GM10266 (cell line): Measurements from ENCODE around the gene NCOA5.

Experiments used
- DNase-seq: peaks from one replicate; pipeline ENCODE4 v3.0.0; 2012; ENCODE audit errors: extremely low spot score
- TF ChIP-seq, protein P1 (sequence below): IDR thresholded peaks from 2 replicates; pipeline ENCODE4 v1.5.1; 2012; ENCODE audit warnings: mild to moderate bottlenecking, low read depth; ENCODE audit not compliant: control insufficient read depth, insufficient read depth; ENCODE audit errors: missing control alignments

The NCOA5 gene

GRCh38 chr20:46119028-46119546 is 29.3 kb upstream of the NCOA5 start:
- TF ChIP-seq, protein P1, sequence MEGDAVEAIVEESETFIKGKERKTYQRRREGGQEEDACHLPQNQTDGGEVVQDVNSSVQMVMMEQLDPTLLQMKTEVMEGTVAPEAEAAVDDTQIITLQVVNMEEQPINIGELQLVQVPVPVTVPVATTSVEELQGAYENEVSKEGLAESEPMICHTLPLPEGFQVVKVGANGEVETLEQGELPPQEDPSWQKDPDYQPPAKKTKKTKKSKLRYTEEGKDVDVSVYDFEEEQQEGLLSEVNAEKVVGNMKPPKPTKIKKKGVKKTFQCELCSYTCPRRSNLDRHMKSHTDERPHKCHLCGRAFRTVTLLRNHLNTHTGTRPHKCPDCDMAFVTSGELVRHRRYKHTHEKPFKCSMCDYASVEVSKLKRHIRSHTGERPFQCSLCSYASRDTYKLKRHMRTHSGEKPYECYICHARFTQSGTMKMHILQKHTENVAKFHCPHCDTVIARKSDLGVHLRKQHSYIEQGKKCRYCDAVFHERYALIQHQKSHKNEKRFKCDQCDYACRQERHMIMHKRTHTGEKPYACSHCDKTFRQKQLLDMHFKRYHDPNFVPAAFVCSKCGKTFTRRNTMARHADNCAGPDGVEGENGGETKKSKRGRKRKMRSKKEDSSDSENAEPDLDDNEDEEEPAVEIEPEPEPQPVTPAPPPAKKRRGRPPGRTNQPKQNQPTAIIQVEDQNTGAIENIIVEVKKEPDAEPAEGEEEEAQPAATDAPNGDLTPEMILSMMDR = no peak
- DNase-seq = peak; percentile 54

GRCh38 chr20:46118481-46119020 is 28.8 kb upstream of the NCOA5 start:
- peak; percentile 44 for DNase-seq
- TF ChIP-seq, protein P1 = no peak

GRCh38 chr20:46117704-46118467 is 28.1 kb upstream of the NCOA5 start, which contains the start of gene CD40:
TSS of gene CD40 (plus strand) at chr20:46118314. CDS start at chr20:46118344, 30 bp downstream.
- TF ChIP-seq, protein P1 = no peak
- peak; percentile 88 for DNase-seq

GRCh38 chr20:46114449-46114848 is 24.7 kb upstream of the NCOA5 start:
- TF ChIP-seq, protein P1 = no peak
- DNase-seq = no peak

GRCh38 chr20:46113113-46113470 is 23.3 kb upstream of the NCOA5 start:
- DNase-seq = no peak
- TF ChIP-seq, protein P1 = no peak

DNA sequence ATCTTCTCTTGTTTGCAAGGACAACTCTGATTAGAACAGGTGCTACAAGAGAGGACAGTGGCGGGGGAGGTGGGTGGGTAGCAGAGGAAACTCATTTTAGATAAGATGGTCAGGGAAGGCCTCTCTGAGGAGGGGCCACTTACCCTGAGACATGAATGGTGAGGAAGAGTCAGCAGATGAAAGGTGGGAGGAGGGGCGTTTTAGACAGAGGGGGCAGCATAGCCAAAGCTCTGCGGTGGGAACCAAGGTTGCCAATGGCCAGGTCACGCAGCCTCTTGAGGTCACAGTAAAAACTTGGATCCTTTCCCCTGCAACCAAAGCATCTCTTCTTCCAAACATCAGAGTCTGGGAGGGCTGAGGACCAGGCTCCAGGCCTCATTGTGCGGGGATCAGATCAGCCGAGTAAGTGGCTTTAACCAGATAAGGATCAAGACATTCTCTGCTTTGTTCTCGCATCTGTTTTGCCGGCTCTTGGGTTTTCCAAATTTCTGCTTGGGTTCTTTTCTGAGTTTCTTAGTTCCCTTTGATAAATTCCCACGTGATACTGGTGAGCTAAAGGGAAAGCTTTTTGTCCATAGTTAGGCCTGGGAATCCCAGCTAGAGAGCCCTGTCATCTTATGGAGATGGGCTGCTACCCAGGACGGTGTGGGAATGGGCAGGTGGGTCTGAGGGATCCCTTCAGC is 22.8 kb upstream of the NCOA5 start:
- TF ChIP-seq, protein P1 = no peak
- DNase-seq = no peak
